ENCODE measurements around the gene SSRP1.

DNA sequence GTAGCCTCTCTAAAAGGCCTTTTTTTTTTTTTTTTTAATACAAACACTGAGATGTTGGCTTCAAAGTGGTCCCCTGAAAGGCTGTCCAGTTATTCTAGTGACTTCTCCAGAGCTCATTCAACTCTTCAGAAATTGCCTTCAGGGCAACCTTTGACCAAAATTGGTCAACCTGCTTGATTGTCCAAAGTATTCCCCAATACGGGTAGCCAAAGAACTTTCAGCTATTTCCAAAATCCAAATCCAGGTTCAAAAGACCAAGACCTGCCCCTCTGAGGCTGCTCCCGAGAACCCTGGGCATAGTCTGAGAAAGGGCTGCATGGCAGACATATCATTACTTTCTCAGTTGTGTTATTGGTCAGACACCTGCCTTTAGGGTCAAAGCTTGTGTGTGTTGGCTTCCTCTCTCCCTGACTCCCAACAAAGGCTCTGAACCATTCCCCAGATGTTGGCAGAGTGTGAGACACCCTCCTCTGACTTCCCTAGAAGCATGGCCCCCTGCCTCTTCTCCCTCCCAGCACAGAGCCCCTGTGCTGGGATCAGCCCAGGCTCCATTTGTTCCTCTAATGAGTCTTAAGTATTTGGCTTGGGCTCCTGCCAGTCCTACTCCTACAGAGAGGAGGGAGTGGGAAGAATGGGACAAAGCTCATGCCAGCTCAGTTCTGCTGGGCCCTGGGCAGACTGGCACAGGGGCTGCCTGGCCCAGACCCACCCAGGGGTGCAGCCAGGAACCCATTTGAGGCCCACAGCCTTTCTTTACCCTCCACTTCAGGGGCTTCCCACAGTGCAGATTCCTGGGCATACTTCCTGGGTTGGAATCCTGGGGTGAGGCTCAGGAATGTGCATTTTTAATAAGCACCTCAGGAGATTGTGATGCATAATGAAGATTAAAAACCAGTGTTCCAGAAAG is 41.2 kb downstream of the SSRP1 start:
- TF ChIP-seq, protein P1, sequence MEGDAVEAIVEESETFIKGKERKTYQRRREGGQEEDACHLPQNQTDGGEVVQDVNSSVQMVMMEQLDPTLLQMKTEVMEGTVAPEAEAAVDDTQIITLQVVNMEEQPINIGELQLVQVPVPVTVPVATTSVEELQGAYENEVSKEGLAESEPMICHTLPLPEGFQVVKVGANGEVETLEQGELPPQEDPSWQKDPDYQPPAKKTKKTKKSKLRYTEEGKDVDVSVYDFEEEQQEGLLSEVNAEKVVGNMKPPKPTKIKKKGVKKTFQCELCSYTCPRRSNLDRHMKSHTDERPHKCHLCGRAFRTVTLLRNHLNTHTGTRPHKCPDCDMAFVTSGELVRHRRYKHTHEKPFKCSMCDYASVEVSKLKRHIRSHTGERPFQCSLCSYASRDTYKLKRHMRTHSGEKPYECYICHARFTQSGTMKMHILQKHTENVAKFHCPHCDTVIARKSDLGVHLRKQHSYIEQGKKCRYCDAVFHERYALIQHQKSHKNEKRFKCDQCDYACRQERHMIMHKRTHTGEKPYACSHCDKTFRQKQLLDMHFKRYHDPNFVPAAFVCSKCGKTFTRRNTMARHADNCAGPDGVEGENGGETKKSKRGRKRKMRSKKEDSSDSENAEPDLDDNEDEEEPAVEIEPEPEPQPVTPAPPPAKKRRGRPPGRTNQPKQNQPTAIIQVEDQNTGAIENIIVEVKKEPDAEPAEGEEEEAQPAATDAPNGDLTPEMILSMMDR (IDR thresholded peaks at IDR 0.05), result no peak
- TF ChIP-seq POLR2A (IDR thresholded peaks at IDR 0.05), result no peak

Data from uterus (tissue), 2 donors.